Loucy (cell line): ENCODE measurements around the gene LSM14B.

Source experiments
- H2AFZ ChIP-seq: fragments of 200-600 bp; sonication (generic); 2 replicates; pipeline ENCODE4 v1.6.0; 2016; ENCODE audit warnings: antibody characterized with exemption, mild to moderate bottlenecking, low read length, moderate library complexity
- H3F3A ChIP-seq: fragments of 200-600 bp; 2 replicates; pipeline ENCODE4 v1.6.0; 2016; ENCODE audit warnings: antibody characterized with exemption, low read depth, mild to moderate bottlenecking
- H3K27me3 ChIP-seq: fragments of 200-600 bp; sonication (generic); 2 replicates; pipeline ENCODE4 v1.6.1; 2014; ENCODE audit warnings: low read length, mild to moderate bottlenecking; ENCODE audit not compliant: insufficient read depth, poor library complexity, severe bottlenecking
- H3K36me3 ChIP-seq: fragments of 200-600 bp; sonication (generic); 2 replicates; pipeline ENCODE4 v1.6.1; 2016; ENCODE audit warnings: low read length; ENCODE audit not compliant: insufficient read depth
- H3K4me1 ChIP-seq: fragments of 200-600 bp; sonication (generic); 2 replicates; pipeline ENCODE4 v1.5.1; 2014; ENCODE audit warnings: low read length, mild to moderate bottlenecking; ENCODE audit not compliant: insufficient read depth, poor library complexity, severe bottlenecking
- H3K4me2 ChIP-seq: fragments of 200-600 bp; sonication (generic); 2 replicates; pipeline ENCODE4 v1.6.0; 2014; ENCODE audit warnings: antibody characterized with exemption, low read length, low read depth, mild to moderate bottlenecking; ENCODE audit not compliant: poor library complexity, severe bottlenecking
- H3K4me3 ChIP-seq: fragments of 200-600 bp; sonication (generic); 2 replicates; pipeline ENCODE4 v1.5.1; 2014; ENCODE audit warnings: low read length, mild to moderate bottlenecking, mixed read lengths; ENCODE audit not compliant: poor library complexity, severe bottlenecking
- H3K79me2 ChIP-seq: fragments of 200-600 bp; sonication (generic); 2 replicates; pipeline ENCODE4 v1.6.1; 2014; ENCODE audit warnings: low read length; ENCODE audit not compliant: insufficient read depth
- H3K9ac ChIP-seq: fragments of 200-600 bp; sonication (generic); 2 replicates; pipeline ENCODE4 v1.6.0; 2014; ENCODE audit warnings: mild to moderate bottlenecking, low read depth, low read length, moderate library complexity; ENCODE audit not compliant: poor library complexity, severe bottlenecking
- H3K9me2 ChIP-seq: fragments of 200-600 bp; sonication (generic); replicated peaks from 2 replicates; pipeline ENCODE4 v1.6.1; 2016; ENCODE audit warnings: low read depth, low read length, mixed read lengths
- H3K9me3 ChIP-seq: fragments of 200-600 bp; sonication (generic); 2 replicates; pipeline ENCODE4 v1.6.1; 2014; ENCODE audit warnings: mild to moderate bottlenecking, antibody characterized with exemption, low read length, low read depth; ENCODE audit not compliant: insufficient read depth
- H4K20me1 ChIP-seq: fragments of 200-600 bp; sonication (generic); 2 replicates; pipeline ENCODE4 v1.6.0; 2014; ENCODE audit warnings: antibody characterized with exemption, low read length, mild to moderate bottlenecking; ENCODE audit not compliant: insufficient read depth, poor library complexity, severe bottlenecking
- CTCF ChIP-seq: fragments of 200-600 bp; sonication (generic); conservative IDR thresholded peaks from 2 replicates; pipeline ENCODE4 v1.5.1; 2014; ENCODE audit warnings: mild to moderate bottlenecking, antibody characterized with exemption, low read length
- EZH2phosphoT487 ChIP-seq: fragments of 200-600 bp; IDR thresholded peaks from 2 replicates; pipeline ENCODE4 v1.6.1; 2018; ENCODE audit warnings: antibody characterized with exemption, mild to moderate bottlenecking, moderate library complexity, borderline replicate concordance

Gene LSM14B

DNA sequence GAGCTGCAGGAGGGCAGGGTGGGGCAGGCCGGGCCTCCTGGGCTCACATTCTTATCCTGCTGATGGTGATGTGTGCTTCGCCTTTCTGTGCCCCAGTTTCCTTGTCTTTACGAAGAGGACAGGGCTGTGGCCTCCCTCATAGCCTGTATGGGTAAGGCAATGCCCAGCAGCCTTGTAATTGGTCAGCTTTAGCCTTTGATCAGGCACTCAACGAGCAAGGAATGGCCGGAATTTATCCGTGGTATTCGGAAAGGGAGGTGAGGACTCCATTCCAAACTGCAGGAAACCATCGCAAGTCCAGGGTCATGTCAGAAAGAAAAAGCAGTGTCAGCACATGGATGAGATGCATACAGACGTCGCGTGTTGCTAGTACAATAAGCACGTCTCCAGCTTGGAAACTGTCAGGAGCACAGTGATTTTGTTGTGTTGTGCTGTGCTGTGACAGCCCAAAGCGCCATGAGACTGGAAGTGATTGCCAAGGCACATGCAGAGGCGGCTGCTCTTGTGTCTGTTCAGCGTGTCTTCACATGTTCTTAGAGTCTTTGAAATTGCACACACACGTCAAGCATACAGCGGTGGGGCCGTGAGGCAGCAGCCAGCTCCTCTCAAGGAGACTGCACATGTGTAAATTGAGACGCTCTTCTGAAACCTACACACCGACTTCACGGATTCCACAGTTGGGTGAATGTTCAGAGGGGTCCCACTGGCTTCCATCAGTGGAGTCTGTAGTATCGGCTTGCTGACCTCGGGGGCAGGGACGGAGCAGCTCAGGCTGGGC lies 27.4 kb downstream of the LSM14B start:
- Histone ChIP-seq H3K79me2 (peaks cover 99% of the 10 kb centered on the region), H2AFZ (no peak overlapping the region), H3K27me3 (no peaks in the 10 kb centered on the region), H3F3A (no peaks in the 10 kb centered on the region), H3K36me3 (peaks cover 24% of the 10 kb centered on the region; the same call in 1 of the 2 replicates), H3K4me2 (peak overlapping the region; percentile 4), H3K9me3 (no peaks in the 10 kb centered on the region), H3K4me1 (peaks cover 20% of the 10 kb centered on the region), H4K20me1 (peaks cover 69% of the 10 kb centered on the region), H3K9me2 (no peaks in the 10 kb centered on the region), H3K4me3 (no peak overlapping the region), H3K9ac (no peak overlapping the region)
- TF ChIP-seq CTCF, result no peak
- TF ChIP-seq EZH2phosphoT487, result no peak

DNA sequence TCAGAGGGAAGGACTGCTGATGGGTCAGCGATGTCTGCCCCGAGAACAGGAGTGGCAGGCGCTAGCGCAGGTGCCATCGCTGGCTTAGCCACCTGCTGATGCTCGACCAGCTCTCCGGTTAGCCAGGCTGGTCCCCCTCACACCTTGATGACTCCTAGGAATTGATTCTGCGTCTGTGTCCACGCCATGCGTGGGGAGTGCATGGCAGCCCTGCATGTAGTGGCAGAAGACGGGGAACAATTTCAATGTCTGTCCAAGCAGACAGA lies 28.0 kb downstream of the LSM14B start:
- H3K4me2 ChIP-seq, result no peak overlapping the region
- no peaks in the 10 kb centered on the region for H3F3A ChIP-seq
- no peaks in the 10 kb centered on the region for H3K9me3 ChIP-seq
- no peak overlapping the region for H2AFZ ChIP-seq
- peaks cover 99% of the 10 kb centered on the region for H3K79me2 ChIP-seq
- peaks cover 64% of the 10 kb centered on the region for H4K20me1 ChIP-seq
- peaks cover 15% of the 10 kb centered on the region for H3K4me1 ChIP-seq
- H3K9ac ChIP-seq, result no peak overlapping the region
- no peaks in the 10 kb centered on the region for H3K9me2 ChIP-seq
- TF ChIP-seq CTCF (no peak), EZH2phosphoT487 (no peak)
- no peak overlapping the region for H3K4me3 ChIP-seq
- H3K36me3 ChIP-seq, result peaks cover 24% of the 10 kb centered on the region; the same call in 1 of the 2 replicates
- no peaks in the 10 kb centered on the region for H3K27me3 ChIP-seq

DNA sequence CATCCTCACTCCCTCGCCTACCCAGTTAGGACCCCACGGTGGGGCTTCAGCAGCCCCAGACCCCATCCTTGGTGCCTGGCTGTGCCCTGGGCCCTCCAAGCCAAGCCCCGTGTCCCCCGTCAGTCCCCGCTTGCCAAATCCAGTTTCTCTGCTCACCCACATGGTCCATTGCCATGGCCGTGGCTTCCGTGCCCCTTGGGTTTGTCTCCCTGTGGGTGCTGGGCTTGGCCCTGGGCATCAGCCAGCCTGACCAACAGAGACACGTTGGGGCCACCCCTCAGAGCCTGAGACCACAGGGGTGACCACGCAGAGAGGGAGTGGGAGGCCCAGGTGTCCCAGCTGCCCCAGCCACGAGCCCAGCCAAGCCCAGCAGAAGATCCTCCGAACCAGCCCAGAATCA lies 28.9 kb downstream of the LSM14B start:
- H2AFZ ChIP-seq, result no peak overlapping the region
- no peaks in the 10 kb centered on the region for H3K9me3 ChIP-seq
- no peak overlapping the region for H3K4me2 ChIP-seq
- TF ChIP-seq EZH2phosphoT487 (no peak), CTCF (no peak)
- H3K9me2 ChIP-seq, result no peaks in the 10 kb centered on the region
- H3F3A ChIP-seq, result no peaks in the 10 kb centered on the region
- no peak overlapping the region for H3K4me3 ChIP-seq
- H3K79me2 ChIP-seq, result peaks cover 99% of the 10 kb centered on the region
- peaks cover 29% of the 10 kb centered on the region; the same call in 1 of the 2 replicates for H3K36me3 ChIP-seq
- peaks cover 54% of the 10 kb centered on the region for H4K20me1 ChIP-seq
- no peak overlapping the region for H3K9ac ChIP-seq
- H3K4me1 ChIP-seq, result peaks cover 7% of the 10 kb centered on the region
- H3K27me3 ChIP-seq, result no peaks in the 10 kb centered on the region
